Kidney capillary endothelial cell (primary cell): ENCODE measurements around the gene CRACR2A.

Experiments used
- DNase-seq: peaks from one replicate; pipeline ENCODE4 v3.0.0-alpha.2; 2018; ENCODE audit warnings: low spot score

The CRACR2A gene

GRCh38 chr12:3681595-3682061 is 71.3 kb downstream of the CRACR2A start:
- DNase-seq = no peak

- DNase-seq = peak; percentile 4
Measured at GRCh38 chr12:3680919-3681594, 71.9 kb downstream of the CRACR2A start.

GRCh38 chr12:3679831-3680230 is 73.1 kb downstream of the CRACR2A start:
- no peak for DNase-seq

GRCh38 chr12:3677609-3678008 is 75.3 kb downstream of the CRACR2A start:
- DNase-seq = no peak

GRCh38 chr12:3673981-3674708 is 78.8 kb downstream of the CRACR2A start:
- DNase-seq = no peak

- DNase-seq = no peak
Measured at GRCh38 chr12:3672113-3672509, 80.8 kb downstream of the CRACR2A start.

GRCh38 chr12:3671330-3672112 is 81.4 kb downstream of the CRACR2A start:
- DNase-seq = no peak

- no peak for DNase-seq
Measured at GRCh38 chr12:3670083-3670620, 82.8 kb downstream of the CRACR2A start.

- no peak for DNase-seq
Measured at GRCh38 chr12:3669594-3669993, 83.3 kb downstream of the CRACR2A start.

GRCh38 chr12:3668479-3669165 is 84.3 kb downstream of the CRACR2A start:
- no peak for DNase-seq

- no peak for DNase-seq
Measured at GRCh38 chr12:3667485-3667884, 85.4 kb downstream of the CRACR2A start.

GRCh38 chr12:3666441-3666840 is 86.5 kb downstream of the CRACR2A start:
- DNase-seq = no peak

- no peak for DNase-seq
Measured at GRCh38 chr12:3662521-3662921, 90.4 kb downstream of the CRACR2A start.

- no peak for DNase-seq
Measured at GRCh38 chr12:3661028-3661427, 91.9 kb downstream of the CRACR2A start.

- DNase-seq = no peak
Measured at GRCh38 chr12:3658327-3659163, 94.4 kb downstream of the CRACR2A start.

GRCh38 chr12:3656946-3657622 is 95.8 kb downstream of the CRACR2A start:
- DNase-seq = no peak

- DNase-seq = peak; percentile 21
Measured at GRCh38 chr12:3655328-3655900, 97.5 kb downstream of the CRACR2A start.

GRCh38 chr12:3651585-3652424 is 101.1 kb downstream of the CRACR2A start:
- DNase-seq = no peak

- no peak for DNase-seq
Measured at GRCh38 chr12:3647504-3647903, 105.4 kb downstream of the CRACR2A start.
